Tibial nerve (tissue), 4 donors: ENCODE results near the gene MEDAG. TPM values are rescaled to one million over a fixed set of nuclear protein-coding genes. Genes with fewer than 3 reads are reported as not detected.

ENCODE experiments used
- DNase-seq, 2 donors: peaks; one replicate each; pipeline ENCODE4 v3.0.0-alpha.2; 2019; ENCODE audit warnings: low spot score in 2 of 2
- H3K27ac ChIP-seq, 4 donors: fragments of 200-600 bp; sonication (generic) in 3 of 4; one replicate each; pipeline ENCODE4 v1.5.1; 2017 to 2019; ENCODE audit warnings: mild to moderate bottlenecking in 1 of 4
- H3K27me3 ChIP-seq, 2 donors: fragments of 200-600 bp; sonication (generic) in 1 of 2; one replicate each; pipeline versions ENCODE4 v1.5.1 to v1.6.0; 2017 to 2019
- H3K36me3 ChIP-seq, 3 donors: fragments of 200-600 bp; sonication (generic); one replicate each; pipeline ENCODE4 v1.5.1; 2018 to 2019
- H3K4me1 ChIP-seq, 4 donors: fragments of 200-600 bp; sonication (generic) in 3 of 4; one replicate each; pipeline ENCODE4 v1.5.1; 2017 to 2019
- H3K4me3 ChIP-seq, 4 donors: fragments of 200-600 bp; sonication (generic) in 3 of 4; one replicate each; pipeline ENCODE4 v1.5.1; 2017 to 2019; ENCODE audit warnings: mild to moderate bottlenecking in 1 of 4, moderate library complexity in 1 of 4
- H3K9me3 ChIP-seq, 4 donors: fragments of 200-600 bp; sonication (generic) in 3 of 4; one replicate each; pipeline ENCODE4 v1.5.1; 2017 to 2019
- EP300 ChIP-seq, 2 donors: sonication (generic); formaldehyde crosslinking; IDR thresholded peaks; one replicate each; pipeline ENCODE4 v1.6.1; 2017; ENCODE audit warnings: antibody characterized with exemption in 2 of 2, mild to moderate bottlenecking in 1 of 2
- POLR2A ChIP-seq, 2 donors: fragments of 450-650 bp; IDR thresholded peaks; one replicate each; pipeline ENCODE4 v1.6.1; 2017; ENCODE audit warnings: antibody characterized with exemption in 2 of 2, mild to moderate bottlenecking in 2 of 2, moderate library complexity in 2 of 2
- WGBS, 2 donors: methylation state at CpG; one replicate each; pipeline ENCODE4 v1.1.5; 2018; 5-methylcytosine and 5-hydroxymethylcytosine counted together
- total RNA-seq, 4 donors: library from RNA; depleted of rRNA; stranded (reverse); fragments of >200 nt; gene quantifications; one replicate each; pipeline ENCODE4 v1.1.0, GENCODE V29; 2016
- TF ChIP-seq, protein P1 (sequence below), 5 experiments: fragments of 200-600 bp in 3 of 5; fragments of 450-650 bp in 2 of 5; sonication (generic) in 3 of 5; IDR thresholded peaks; one replicate each; pipeline ENCODE4 v1.5.1; 2016 to 2019; ENCODE audit warnings: antibody characterized with exemption in 5 of 5, mild to moderate bottlenecking in 3 of 5, moderate library complexity in 2 of 5

Gene MEDAG
- total RNA-seq, 4 donors from 2014 or later, result 95.1 to 151 (median 122) TPM

GRCh38 chr13:30872276-30872594, 33.8 kb upstream of the MEDAG start:
- no peak for DNase-seq
- Histone ChIP-seq H3K27ac (peak overlapping the region; percentile 41 to 87 (median 64)), H3K36me3 (no peaks in the 10 kb centered on the region), H3K4me1 (peaks cover 0 to 58% (median 17%) of the 10 kb centered on the region in 4 donors), H3K4me3 (no peak overlapping the region), H3K9me3 (no peaks in the 10 kb centered on the region), H3K27me3 (no peaks in the 10 kb centered on the region)
- TF ChIP-seq EP300 (IDR thresholded peaks at IDR 0.05) (no peak), POLR2A (IDR thresholded peaks at IDR 0.05) (no peak)
- TF ChIP-seq, protein P1, sequence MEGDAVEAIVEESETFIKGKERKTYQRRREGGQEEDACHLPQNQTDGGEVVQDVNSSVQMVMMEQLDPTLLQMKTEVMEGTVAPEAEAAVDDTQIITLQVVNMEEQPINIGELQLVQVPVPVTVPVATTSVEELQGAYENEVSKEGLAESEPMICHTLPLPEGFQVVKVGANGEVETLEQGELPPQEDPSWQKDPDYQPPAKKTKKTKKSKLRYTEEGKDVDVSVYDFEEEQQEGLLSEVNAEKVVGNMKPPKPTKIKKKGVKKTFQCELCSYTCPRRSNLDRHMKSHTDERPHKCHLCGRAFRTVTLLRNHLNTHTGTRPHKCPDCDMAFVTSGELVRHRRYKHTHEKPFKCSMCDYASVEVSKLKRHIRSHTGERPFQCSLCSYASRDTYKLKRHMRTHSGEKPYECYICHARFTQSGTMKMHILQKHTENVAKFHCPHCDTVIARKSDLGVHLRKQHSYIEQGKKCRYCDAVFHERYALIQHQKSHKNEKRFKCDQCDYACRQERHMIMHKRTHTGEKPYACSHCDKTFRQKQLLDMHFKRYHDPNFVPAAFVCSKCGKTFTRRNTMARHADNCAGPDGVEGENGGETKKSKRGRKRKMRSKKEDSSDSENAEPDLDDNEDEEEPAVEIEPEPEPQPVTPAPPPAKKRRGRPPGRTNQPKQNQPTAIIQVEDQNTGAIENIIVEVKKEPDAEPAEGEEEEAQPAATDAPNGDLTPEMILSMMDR (IDR thresholded peaks at IDR 0.05), result no peak
- 68 to 69% methylated on average over 5 to 7 of the region's 7 CpGs for WGBS, 2 donors

- no peaks in the 10 kb centered on the region for H3K9me3 ChIP-seq
- 15 to 18% methylated on average over 6 of the region's 6 CpGs for WGBS, 2 donors
- peak in 1 of 2 donors; percentile 67 for DNase-seq
- TF ChIP-seq EP300 (IDR thresholded peaks at IDR 0.05) (no peak), POLR2A (IDR thresholded peaks at IDR 0.05) (no peak)
- TF ChIP-seq, protein P1 (IDR thresholded peaks at IDR 0.05), result no peak
- peaks cover 0 to 62% (median 17%) of the 10 kb centered on the region in 4 donors for H3K4me1 ChIP-seq
- H3K4me3 ChIP-seq, result no peak overlapping the region
- no peaks in the 10 kb centered on the region for H3K27me3 ChIP-seq
- peak overlapping the region; percentile 41 to 87 (median 64) for H3K27ac ChIP-seq
- H3K36me3 ChIP-seq, result no peaks in the 10 kb centered on the region
Measured at GRCh38 chr13:30872685-30873461, 33.2 kb upstream of the MEDAG start.

- Histone ChIP-seq H3K27me3 (no peaks in the 10 kb centered on the region), H3K9me3 (no peaks in the 10 kb centered on the region), H3K27ac (peak overlapping the region in 2 of 4 donors; percentile 80 to 87), H3K36me3 (no peaks in the 10 kb centered on the region), H3K4me3 (no peak overlapping the region), H3K4me1 (peaks cover 0 to 62% (median 17%) of the 10 kb centered on the region in 4 donors)
- 78 to 79% methylated on average over 5 of the region's 5 CpGs for WGBS, 2 donors
- no peak for DNase-seq
- TF ChIP-seq POLR2A (IDR thresholded peaks at IDR 0.05) (no peak), EP300 (IDR thresholded peaks at IDR 0.05) (no peak)
- TF ChIP-seq, protein P1 (IDR thresholded peaks at IDR 0.05), result no peak
Measured at GRCh38 chr13:30873499-30873898, 32.6 kb upstream of the MEDAG start.

- Histone ChIP-seq H3K9me3 (no peaks in the 10 kb centered on the region), H3K4me1 (peaks cover 0 to 58% (median 17%) of the 10 kb centered on the region in 4 donors), H3K36me3 (no peaks in the 10 kb centered on the region), H3K27ac (peak overlapping the region in 1 of 4 donors; percentile 21), H3K4me3 (no peak overlapping the region), H3K27me3 (no peaks in the 10 kb centered on the region)
- TF ChIP-seq POLR2A (IDR thresholded peaks at IDR 0.05), result no peak
- TF ChIP-seq, protein P1 (IDR thresholded peaks at IDR 0.05), result no peak
- no peak for TF ChIP-seq EP300 (IDR thresholded peaks at IDR 0.05)
- 85% methylated on average over 6 of the region's 6 CpGs for WGBS, 2 donors
- DNase-seq, result no peak
Measured at GRCh38 chr13:30874111-30874510, 32.0 kb upstream of the MEDAG start.

GRCh38 chr13:30874561-30874960, 31.5 kb upstream of the MEDAG start:
- H3K4me3 ChIP-seq, result no peak overlapping the region
- DNase-seq, result no peak
- no peaks in the 10 kb centered on the region for H3K27me3 ChIP-seq
- no peaks in the 10 kb centered on the region for H3K36me3 ChIP-seq
- 94 to 98% methylated on average over 6 of the region's 6 CpGs for WGBS, 2 donors
- H3K9me3 ChIP-seq, result no peaks in the 10 kb centered on the region
- TF ChIP-seq EP300 (IDR thresholded peaks at IDR 0.05), result no peak
- peaks cover 0 to 57% (median 18%) of the 10 kb centered on the region in 4 donors for H3K4me1 ChIP-seq
- peak overlapping the region in 1 of 4 donors; percentile 21 for H3K27ac ChIP-seq
